NCI-H1930 (cell line): ENCODE data around the gene MARS1.
"Not testable (repeated sequence)": the region's sequence is repeated elsewhere in the genome, so short reads cannot be mapped to it uniquely, and the experiment has no call there.

Source experiments
- DNase-seq, 2 experiments: peaks; one replicate each; lab custom pipeline; 2025; lab: John Stamatoyannopoulos, UW

The MARS1 gene

DNA sequence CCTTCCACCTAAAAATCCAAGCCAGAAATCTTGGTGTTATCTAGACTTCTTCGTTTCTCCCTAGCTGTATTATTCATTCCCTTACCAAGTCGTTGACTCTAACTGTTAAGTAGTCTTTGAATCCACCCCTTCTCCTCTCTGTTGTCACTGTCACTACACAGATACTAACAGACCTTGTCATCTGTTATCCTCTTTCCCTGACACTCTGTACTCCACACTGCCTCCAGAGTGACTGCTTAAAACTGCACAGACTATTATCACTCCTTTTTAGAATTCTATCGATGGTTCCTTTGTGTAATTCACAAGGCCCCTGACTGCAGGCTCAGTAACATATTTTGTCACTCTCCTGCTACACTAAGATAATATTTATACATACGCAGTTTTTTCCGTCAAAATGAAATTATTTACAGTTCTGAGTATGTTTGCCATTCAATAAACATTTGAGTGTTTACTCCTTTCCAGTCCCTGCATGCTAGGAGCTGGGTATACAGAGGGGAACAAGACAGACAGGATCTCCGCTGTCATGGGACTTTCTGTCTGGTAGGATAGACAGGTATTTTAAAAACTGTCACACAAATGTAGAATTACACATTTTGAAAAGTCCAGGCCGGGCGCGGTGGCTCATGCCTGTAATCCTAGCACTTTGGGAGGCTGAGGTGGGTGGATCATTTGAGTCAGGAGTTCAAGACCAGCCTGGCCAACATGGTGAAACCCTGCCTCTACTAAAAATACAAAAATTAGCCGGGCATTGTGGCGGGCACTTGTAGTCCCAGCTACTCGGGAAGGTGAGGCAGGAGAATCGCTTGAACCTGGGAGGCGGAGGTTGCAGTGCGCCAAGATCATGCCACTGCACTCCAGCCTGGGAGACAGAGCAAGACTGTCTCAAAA, 3.8 kb downstream of the MARS1 start:
- DNase-seq: no peak

GRCh38 chr12:57495051-57495701, 7.3 kb downstream of the MARS1 start:
- DNase-seq: not testable (repeated sequence)

DNA sequence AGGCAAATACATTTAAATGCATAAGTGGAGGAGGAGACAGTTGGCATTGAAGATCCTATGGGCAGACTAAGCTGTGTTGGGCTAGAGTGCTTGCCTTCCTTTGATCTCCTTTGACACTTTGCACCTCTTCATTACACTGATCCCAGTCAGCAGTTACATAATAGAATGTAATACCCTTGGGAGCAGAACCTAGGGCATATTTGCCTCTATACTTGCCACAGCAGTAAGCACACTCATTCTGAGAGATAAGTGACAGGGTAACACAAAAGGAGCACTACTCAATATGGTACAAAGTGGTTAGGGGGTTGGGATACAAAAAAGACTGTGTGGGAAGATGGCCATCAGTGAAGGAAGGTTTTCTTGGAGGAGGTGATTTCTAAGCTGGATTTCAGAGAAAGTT, 9.0 kb downstream of the MARS1 start:
- DNase-seq: no peak

GRCh38 chr12:57497223-57498131, 9.6 kb downstream of the MARS1 start:
- DNase-seq: no peak

- DNase-seq: no peak
Measured at GRCh38 chr12:57498132-57498502, 10.2 kb downstream of the MARS1 start.

DNA sequence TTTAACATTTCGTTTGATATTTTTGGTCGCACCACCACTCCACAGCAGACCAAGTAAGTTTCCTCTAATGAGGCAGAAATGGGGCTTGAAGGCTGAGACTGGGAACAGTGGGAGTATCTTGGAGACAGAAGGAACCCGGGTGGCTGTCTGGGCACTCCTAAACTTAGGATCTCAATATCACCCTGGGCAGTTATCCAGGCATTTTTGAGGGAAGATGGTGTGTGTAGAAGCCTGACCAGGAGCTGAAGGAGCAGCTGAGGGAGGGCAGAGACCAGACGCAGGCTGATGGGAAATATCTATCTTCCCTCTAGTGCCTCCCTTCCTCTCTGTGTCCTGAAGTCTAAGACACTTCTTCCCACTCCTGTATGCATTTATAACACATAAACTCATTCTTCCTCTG, 10.7 kb downstream of the MARS1 start:
- no peak for DNase-seq

- no peak for DNase-seq
Measured at GRCh38 chr12:57500213-57500612, 12.3 kb downstream of the MARS1 start.

GRCh38 chr12:57502311-57502969, 14.6 kb downstream of the MARS1 start:
- not testable (repeated sequence) for DNase-seq

DNA sequence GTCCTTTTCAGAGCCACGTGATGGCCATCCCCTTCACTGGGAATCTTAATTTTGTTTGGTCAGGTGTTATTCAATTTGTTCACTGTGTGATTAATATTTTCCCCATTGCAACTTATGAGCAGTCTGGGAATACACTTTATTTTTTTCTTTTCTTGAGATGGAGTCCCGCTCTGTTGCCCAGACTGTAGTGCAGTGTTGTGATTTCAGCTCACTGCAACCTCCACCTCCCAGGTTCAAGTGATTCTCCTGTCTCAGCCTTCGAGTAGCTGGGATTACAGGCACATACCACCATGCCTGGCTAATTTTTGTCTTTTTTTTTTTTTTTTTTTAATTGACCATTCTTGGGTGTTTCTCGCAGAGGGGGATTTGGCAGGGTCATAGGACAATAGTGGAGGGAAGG, 18.7 kb downstream of the MARS1 start:
- DNase-seq: not testable (repeated sequence)

- DNase-seq: not testable (repeated sequence)
Measured at GRCh38 chr12:57507796-57508195, 19.9 kb downstream of the MARS1 start.

DNA sequence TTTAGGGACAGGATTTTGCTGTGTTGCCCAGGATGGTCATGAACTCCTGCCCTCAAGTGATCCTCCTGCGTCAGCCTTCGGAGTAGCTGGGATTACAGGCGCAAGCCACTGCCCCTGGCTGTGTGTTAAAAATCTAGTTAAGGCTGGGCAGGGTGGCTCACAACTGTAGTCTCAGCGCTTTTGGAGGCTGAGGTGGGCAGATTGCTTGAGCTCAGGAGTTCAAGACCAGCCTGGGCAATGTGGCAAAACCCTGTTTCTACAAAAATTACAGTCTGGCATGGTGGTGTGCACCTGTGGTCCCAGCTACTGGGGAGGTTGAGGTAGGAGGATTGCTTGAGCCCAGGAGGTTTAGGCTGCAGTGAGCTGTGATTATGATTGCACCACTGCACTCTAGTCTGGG, 23.3 kb downstream of the MARS1 start:
- no peak for DNase-seq

DNA sequence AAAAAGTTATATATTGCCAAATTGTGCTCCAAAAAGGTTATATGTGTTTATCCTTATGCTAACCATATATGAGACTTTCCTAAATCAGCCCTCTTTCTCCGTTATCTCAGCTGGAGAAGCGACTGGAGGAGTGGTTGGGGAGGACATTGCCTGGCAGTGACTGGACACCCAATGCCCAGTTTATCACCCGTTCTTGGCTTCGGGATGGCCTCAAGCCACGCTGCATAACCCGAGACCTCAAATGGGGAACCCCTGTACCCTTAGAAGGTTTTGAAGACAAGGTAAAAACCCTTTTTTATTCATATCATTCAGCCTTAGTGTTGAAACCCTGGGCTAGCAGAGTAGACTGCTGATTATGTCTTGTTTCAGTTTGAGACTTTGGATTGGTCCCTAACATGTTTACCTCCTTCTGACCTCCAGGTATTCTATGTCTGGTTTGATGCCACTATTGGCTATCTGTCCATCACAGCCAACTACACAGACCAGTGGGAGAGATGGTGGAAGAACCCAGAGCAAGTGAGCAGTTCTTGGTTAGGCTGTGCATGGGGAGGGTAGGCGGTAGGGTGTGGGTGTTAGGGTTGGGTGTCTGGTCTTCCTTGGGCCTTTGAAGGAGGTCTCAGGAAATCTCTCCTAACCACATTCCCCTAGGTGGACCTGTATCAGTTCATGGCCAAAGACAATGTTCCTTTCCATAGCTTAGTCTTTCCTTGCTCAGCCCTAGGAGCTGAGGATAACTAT, 23.9 kb downstream of the MARS1 start:
- no peak for DNase-seq

DNA sequence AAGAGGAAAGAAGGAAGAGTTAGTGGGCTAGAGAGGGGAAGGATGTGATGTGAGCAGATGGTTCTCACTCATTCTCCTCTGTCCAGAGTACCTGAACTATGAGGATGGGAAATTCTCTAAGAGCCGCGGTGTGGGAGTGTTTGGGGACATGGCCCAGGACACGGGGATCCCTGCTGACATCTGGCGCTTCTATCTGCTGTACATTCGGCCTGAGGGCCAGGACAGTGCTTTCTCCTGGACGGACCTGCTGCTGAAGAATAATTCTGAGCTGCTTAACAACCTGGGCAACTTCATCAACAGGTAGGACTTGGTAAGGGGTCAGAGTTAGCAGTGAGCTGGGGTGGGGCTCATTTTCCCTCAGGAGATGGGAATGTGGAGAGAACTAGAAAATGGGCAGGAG, 24.8 kb downstream of the MARS1 start:
- DNase-seq: no peak

- DNase-seq: no peak
Measured at GRCh38 chr12:57513266-57513665, 25.4 kb downstream of the MARS1 start.

GRCh38 chr12:57513677-57514076, 25.8 kb downstream of the MARS1 start:
- DNase-seq: not testable (repeated sequence)

DNA sequence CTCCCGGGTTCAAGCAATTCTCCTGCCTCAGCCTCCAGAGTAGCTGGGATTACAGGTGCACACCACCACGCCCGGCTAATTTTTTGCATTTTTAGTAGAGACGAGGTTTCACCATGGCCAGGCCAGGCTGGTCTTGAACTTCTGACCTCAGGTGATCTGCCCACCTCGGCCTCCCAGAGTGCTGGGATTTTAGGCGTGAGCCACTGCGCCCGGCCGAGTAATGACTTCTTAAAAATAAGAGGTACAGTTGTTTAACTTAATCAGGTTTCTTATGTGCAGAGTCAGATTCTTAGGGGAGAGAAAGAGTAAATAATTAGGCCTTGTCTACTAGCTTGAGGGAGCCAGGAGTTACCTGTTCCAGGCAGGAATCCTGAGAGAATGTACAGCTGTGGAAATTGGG, 26.4 kb downstream of the MARS1 start:
- DNase-seq: not testable (repeated sequence)

DNA sequence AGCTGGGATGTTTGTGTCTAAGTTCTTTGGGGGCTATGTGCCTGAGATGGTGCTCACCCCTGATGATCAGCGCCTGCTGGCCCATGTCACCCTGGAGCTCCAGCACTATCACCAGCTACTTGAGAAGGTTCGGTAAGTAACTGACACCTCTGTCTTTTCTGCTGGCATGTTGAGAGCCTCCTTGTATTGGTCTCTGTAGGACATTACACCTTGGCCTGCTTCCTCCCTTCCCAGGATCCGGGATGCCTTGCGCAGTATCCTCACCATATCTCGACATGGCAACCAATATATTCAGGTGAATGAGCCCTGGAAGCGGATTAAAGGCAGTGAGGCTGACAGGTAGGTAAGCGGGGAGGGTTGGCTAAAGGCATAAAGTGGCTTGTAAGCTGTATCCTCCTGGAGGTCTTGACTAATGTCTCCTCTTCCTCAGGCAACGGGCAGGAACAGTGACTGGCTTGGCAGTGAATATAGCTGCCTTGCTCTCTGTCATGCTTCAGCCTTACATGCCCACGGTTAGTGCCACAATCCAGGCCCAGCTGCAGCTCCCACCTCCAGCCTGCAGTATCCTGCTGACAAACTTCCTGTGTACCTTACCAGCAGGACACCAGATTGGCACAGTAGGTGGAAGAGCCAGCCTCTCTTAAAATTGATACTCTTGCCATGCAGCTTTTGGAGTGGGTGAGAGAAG, 27.0 kb downstream of the MARS1 start:
- no peak for DNase-seq

GRCh38 chr12:57515408-57515933, 27.6 kb downstream of the MARS1 start:
- DNase-seq: no peak

DNA sequence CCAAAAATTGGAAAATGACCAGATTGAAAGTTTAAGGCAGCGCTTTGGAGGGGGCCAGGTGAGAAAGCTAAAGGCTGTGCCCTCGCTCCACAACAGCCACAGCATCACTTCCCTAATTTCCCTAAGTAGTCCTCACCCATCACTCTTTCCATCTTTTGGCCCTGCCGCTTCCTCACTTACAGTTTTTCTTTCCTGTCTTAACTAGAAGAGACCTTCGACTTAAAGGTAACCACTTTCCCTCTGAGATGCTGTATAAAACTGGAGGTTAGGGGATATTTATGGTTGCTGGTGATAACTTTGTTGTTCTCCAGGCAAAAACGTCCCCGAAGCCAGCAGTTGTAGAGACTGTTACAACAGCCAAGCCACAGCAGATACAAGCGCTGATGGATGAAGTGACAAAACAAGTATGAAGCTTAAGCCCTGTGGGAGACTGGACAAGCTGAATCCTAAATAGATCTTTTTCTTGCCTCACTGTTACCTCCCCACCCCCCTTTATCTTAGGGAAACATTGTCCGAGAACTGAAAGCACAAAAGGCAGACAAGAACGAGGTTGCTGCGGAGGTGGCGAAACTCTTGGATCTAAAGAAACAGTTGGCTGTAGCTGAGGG, 28.2 kb downstream of the MARS1 start:
- no peak for DNase-seq

- no peak for DNase-seq
Measured at GRCh38 chr12:57516617-57517153, 28.8 kb downstream of the MARS1 start.
